Measurements from ENCODE around the gene CHMP5. TPM values are rescaled to one million over a fixed set of nuclear protein-coding genes. Genes with fewer than 3 reads are reported as not detected.
A peak's percentile ranks its signal among the peaks of the same experiment; 100 is the strongest.

CHMP5 gene
- total and polyA plus RNA-seq, 4 donors, result 87.3 to 130 (median 111) TPM

DNA sequence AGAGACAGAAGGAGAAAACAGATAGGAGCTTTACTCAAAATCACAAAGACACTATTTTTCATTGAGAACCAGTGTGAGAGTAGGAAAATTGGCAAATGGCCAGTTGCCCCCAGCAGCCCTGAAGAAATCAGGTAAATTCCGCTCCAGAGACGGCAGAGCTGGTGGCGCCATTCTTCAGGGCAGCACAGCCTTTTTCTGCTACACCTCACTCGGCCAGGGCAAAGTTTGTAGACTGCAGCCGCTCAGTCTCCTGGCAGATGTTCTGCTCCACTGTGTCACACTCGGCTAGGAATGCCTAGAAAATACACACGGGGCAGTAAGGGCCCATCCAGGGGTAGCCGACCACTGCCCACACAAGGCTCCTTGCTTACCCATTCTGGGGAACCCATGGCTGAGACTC is 9.8 kb upstream of the CHMP5 start:
- H3K9me3 ChIP-seq (ENCODE audit: control insufficient read depth, insufficient read depth, low read length), result no peaks in the 10 kb centered on the region
- 95% methylated on average over 8 of the region's 8 CpGs for WGBS (ENCODE audit: insufficient coverage)
- H3K27ac ChIP-seq (ENCODE audit: low read depth, low read length), result no peak overlapping the region
- peaks cover 58% of the 10 kb centered on the region for H3K36me3 ChIP-seq (ENCODE audit: control insufficient read depth, insufficient read depth, low read length)
- no peaks in the 10 kb centered on the region for H3K27me3 ChIP-seq (ENCODE audit: control insufficient read depth, insufficient read depth, low read length)
- DNase-seq (ENCODE audit: low read depth in 4 of 6, low spot score in 6 of 6), result no peak
- H3K4me1 ChIP-seq (ENCODE audit: control insufficient read depth, insufficient read depth, low read length), result no peaks in the 10 kb centered on the region
- H3K4me3 ChIP-seq (ENCODE audit: low read depth, low read length), result no peak overlapping the region

DNA sequence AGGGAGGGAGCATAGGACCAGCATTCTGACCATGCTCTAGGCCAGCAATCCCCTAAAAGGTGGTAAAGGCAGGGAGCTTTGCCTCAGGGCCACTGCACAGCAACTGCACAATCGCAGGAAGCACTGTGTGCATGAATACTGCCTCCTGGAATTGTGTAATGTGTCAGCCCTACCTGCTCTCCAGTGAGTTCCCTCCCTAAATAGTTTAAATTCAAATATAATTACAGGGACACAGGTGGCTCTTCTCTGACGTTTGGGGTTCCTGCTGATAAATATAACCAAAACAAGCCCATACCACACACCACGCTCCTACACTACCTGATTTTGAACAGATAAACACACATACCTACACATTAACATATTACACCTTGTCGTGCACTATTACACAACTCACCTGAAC is 9.4 kb upstream of the CHMP5 start:
- WGBS (ENCODE audit: insufficient coverage), result 90% methylated on average over 3 of the region's 4 CpGs
- Histone ChIP-seq H3K4me1 (ENCODE audit: control insufficient read depth, insufficient read depth, low read length) (no peaks in the 10 kb centered on the region), H3K27me3 (ENCODE audit: control insufficient read depth, insufficient read depth, low read length) (no peaks in the 10 kb centered on the region), H3K27ac (ENCODE audit: low read depth, low read length) (no peak overlapping the region), H3K4me3 (ENCODE audit: low read depth, low read length) (no peak overlapping the region), H3K36me3 (ENCODE audit: control insufficient read depth, insufficient read depth, low read length) (peaks cover 63% of the 10 kb centered on the region), H3K9me3 (ENCODE audit: control insufficient read depth, insufficient read depth, low read length) (no peaks in the 10 kb centered on the region)
- no peak for DNase-seq (ENCODE audit: low read depth in 4 of 6, low spot score in 6 of 6)

- Histone ChIP-seq H3K4me3 (ENCODE audit: low read depth, low read length) (no peak overlapping the region), H3K36me3 (ENCODE audit: control insufficient read depth, insufficient read depth, low read length) (peaks cover 63% of the 10 kb centered on the region), H3K9me3 (ENCODE audit: control insufficient read depth, insufficient read depth, low read length) (no peaks in the 10 kb centered on the region), H3K27me3 (ENCODE audit: control insufficient read depth, insufficient read depth, low read length) (no peaks in the 10 kb centered on the region), H3K27ac (ENCODE audit: low read depth, low read length) (no peak overlapping the region), H3K4me1 (ENCODE audit: control insufficient read depth, insufficient read depth, low read length) (no peaks in the 10 kb centered on the region)
- 100% methylated on average over 2 of the region's 2 CpGs for WGBS (ENCODE audit: insufficient coverage)
- DNase-seq (ENCODE audit: low read depth in 4 of 6, low spot score in 6 of 6), result no peak
Measured at GRCh38 chr9:33256236-33256635, 8.6 kb upstream of the CHMP5 start.

GRCh38 chr9:33257276-33257675 is 7.6 kb upstream of the CHMP5 start:
- Histone ChIP-seq H3K27ac (ENCODE audit: low read depth, low read length) (no peak overlapping the region), H3K36me3 (ENCODE audit: control insufficient read depth, insufficient read depth, low read length) (peaks cover 57% of the 10 kb centered on the region), H3K4me3 (ENCODE audit: low read depth, low read length) (no peak overlapping the region), H3K4me1 (ENCODE audit: control insufficient read depth, insufficient read depth, low read length) (no peaks in the 10 kb centered on the region), H3K27me3 (ENCODE audit: control insufficient read depth, insufficient read depth, low read length) (no peaks in the 10 kb centered on the region), H3K9me3 (ENCODE audit: control insufficient read depth, insufficient read depth, low read length) (no peaks in the 10 kb centered on the region)
- no CpG with 5 or more reads among the region's 4 CpGs for WGBS (ENCODE audit: insufficient coverage)
- DNase-seq (ENCODE audit: low read depth in 4 of 6, low spot score in 6 of 6), result no peak

DNA sequence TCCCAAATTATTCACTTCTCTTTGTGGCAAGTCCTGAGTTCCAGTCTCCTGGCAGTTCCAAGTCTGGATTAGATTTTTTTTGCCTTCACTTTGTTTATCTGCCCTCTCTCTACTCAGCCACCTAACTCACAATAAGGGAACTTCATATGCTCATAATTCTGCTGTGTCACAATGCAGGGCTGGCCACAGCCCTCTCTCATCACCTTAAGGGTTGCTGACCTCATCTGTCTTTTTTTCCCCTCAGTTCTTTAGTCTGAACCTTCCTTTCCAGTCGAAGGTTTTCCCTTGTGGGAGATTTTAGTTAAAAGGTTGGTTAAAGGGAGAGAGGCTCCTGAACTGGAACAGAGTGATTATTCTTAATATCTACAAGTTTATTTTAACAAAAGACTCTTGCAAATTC is 4.5 kb upstream of the CHMP5 start:
- whole genome bisulfite sequencing (ENCODE audit: insufficient coverage), result no CpG with 5 or more reads among the region's 1 CpG
- Histone ChIP-seq H3K27me3 (ENCODE audit: control insufficient read depth, insufficient read depth, low read length) (no peaks in the 10 kb centered on the region), H3K36me3 (ENCODE audit: control insufficient read depth, insufficient read depth, low read length) (peaks cover 31% of the 10 kb centered on the region), H3K9me3 (ENCODE audit: control insufficient read depth, insufficient read depth, low read length) (no peaks in the 10 kb centered on the region), H3K4me1 (ENCODE audit: control insufficient read depth, insufficient read depth, low read length) (peaks cover 14% of the 10 kb centered on the region), H3K4me3 (ENCODE audit: low read depth, low read length) (no peak overlapping the region), H3K27ac (ENCODE audit: low read depth, low read length) (no peak overlapping the region)
- DNase-seq (ENCODE audit: low read depth in 4 of 6, low spot score in 6 of 6), result no peak

- peak in 4 of 6 donors; percentile 6 to 12 (median 6) for DNase-seq (ENCODE audit: low read depth in 4 of 6, low spot score in 6 of 6)
- Histone ChIP-seq H3K36me3 (ENCODE audit: control insufficient read depth, insufficient read depth, low read length) (peaks cover 18% of the 10 kb centered on the region), H3K27ac (ENCODE audit: low read depth, low read length) (no peak overlapping the region), H3K4me3 (ENCODE audit: low read depth, low read length) (peak overlapping the region; percentile 90), H3K9me3 (ENCODE audit: control insufficient read depth, insufficient read depth, low read length) (no peaks in the 10 kb centered on the region), H3K4me1 (ENCODE audit: control insufficient read depth, insufficient read depth, low read length) (peaks cover 23% of the 10 kb centered on the region), H3K27me3 (ENCODE audit: control insufficient read depth, insufficient read depth, low read length) (no peaks in the 10 kb centered on the region)
- 6% methylated on average over 24 of the region's 25 CpGs for WGBS (ENCODE audit: insufficient coverage)
Measured at GRCh38 chr9:33263131-33264002, 1.5 kb upstream of the CHMP5 start.

DNA sequence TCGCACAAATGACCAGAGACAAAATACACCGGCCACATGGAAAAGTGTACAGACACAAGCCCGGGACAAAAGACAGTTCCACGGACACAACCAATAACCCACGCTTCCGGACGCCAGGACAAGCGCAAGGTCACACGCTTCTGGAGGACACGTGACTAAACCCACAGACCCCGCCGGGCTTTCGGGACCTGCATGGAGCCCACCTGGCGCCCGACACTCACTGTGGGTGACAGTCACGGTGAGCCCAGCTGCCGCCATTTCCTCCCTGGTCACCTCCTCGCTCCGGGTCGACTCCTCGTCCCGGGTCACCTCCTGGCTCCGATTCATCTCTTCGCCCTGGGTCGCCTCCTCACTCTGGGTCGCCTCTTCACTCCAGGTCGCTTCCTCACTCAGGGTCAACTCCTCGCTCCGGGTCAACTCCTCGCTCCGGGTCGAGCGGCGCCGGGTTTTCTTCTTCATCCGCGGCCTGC is 811 bp upstream of the CHMP5 start:
- H3K4me1 ChIP-seq (ENCODE audit: control insufficient read depth, insufficient read depth, low read length), result peaks cover 23% of the 10 kb centered on the region
- under 1% methylated on average over 37 of the region's 37 CpGs for WGBS (ENCODE audit: insufficient coverage)
- DNase-seq (ENCODE audit: low read depth in 4 of 6, low spot score in 6 of 6), result peak in 4 of 6 donors; percentile 5 to 63 (median 38)
- H3K27me3 ChIP-seq (ENCODE audit: control insufficient read depth, insufficient read depth, low read length), result no peaks in the 10 kb centered on the region
- peak overlapping the region; percentile 51 for H3K27ac ChIP-seq (ENCODE audit: low read depth, low read length)
- no peaks in the 10 kb centered on the region for H3K9me3 ChIP-seq (ENCODE audit: control insufficient read depth, insufficient read depth, low read length)
- peaks cover 16% of the 10 kb centered on the region for H3K36me3 ChIP-seq (ENCODE audit: control insufficient read depth, insufficient read depth, low read length)
- peak overlapping the region; percentile 90 for H3K4me3 ChIP-seq (ENCODE audit: low read depth, low read length)

- WGBS (ENCODE audit: insufficient coverage), result 14% methylated on average over 11 of the region's 13 CpGs
- Histone ChIP-seq H3K36me3 (ENCODE audit: control insufficient read depth, insufficient read depth, low read length) (peaks cover 18% of the 10 kb centered on the region), H3K27ac (ENCODE audit: low read depth, low read length) (peak overlapping the region; percentile 45), H3K9me3 (ENCODE audit: control insufficient read depth, insufficient read depth, low read length) (no peaks in the 10 kb centered on the region), H3K4me1 (ENCODE audit: control insufficient read depth, insufficient read depth, low read length) (peaks cover 23% of the 10 kb centered on the region), H3K27me3 (ENCODE audit: control insufficient read depth, insufficient read depth, low read length) (no peaks in the 10 kb centered on the region), H3K4me3 (ENCODE audit: low read depth, low read length) (peak overlapping the region; percentile 90)
- peak in 1 of 6 donors; percentile 5 for DNase-seq (ENCODE audit: low read depth in 4 of 6, low spot score in 6 of 6)
Measured at GRCh38 chr9:33265211-33265865, 489 bp downstream of the CHMP5 start.

GRCh38 chr9:33267151-33267767 is 2.4 kb downstream of the CHMP5 start:
- DNase-seq (ENCODE audit: low read depth in 4 of 6, low spot score in 6 of 6), result no peak
- Histone ChIP-seq H3K27ac (ENCODE audit: low read depth, low read length) (no peak overlapping the region), H3K4me3 (ENCODE audit: low read depth, low read length) (no peak overlapping the region), H3K9me3 (ENCODE audit: control insufficient read depth, insufficient read depth, low read length) (no peaks in the 10 kb centered on the region), H3K36me3 (ENCODE audit: control insufficient read depth, insufficient read depth, low read length) (peaks cover 17% of the 10 kb centered on the region), H3K4me1 (ENCODE audit: control insufficient read depth, insufficient read depth, low read length) (peaks cover 23% of the 10 kb centered on the region), H3K27me3 (ENCODE audit: control insufficient read depth, insufficient read depth, low read length) (no peaks in the 10 kb centered on the region)

Measured in spinal cord (tissue), 10 donors.